Gastroesophageal sphincter (tissue), 4 donors: ENCODE data around the gene LCT. TPM values are rescaled to one million over a fixed set of nuclear protein-coding genes. Genes with fewer than 3 reads are reported as not detected.
"Not testable (repeated sequence)": the region's sequence is repeated elsewhere in the genome, so short reads cannot be mapped to it uniquely, and the experiment has no call there.

ENCODE experiments used
- ATAC-seq: fragments of 150-250 bp; one replicate; pipeline ENCODE4 v1.9.1; 2016; ENCODE audit warnings: mild to moderate bottlenecking, moderate library complexity
- H3K27ac ChIP-seq, 4 donors: fragments of 200-600 bp; sonication (generic) in 3 of 4; 1 replicate in 3 of 4; 2 replicates in 1 of 4; pipeline ENCODE4 v1.5.1; 2016 to 2019
- H3K27me3 ChIP-seq: fragments of 200-600 bp; sonication (generic); one replicate; pipeline ENCODE4 v1.5.1; 2019
- H3K36me3 ChIP-seq, 2 donors: fragments of 200-600 bp; sonication (generic); one replicate each; pipeline ENCODE4 v1.5.1; 2019; ENCODE audit warnings: control low read depth in 1 of 2
- H3K4me1 ChIP-seq, 3 donors: fragments of 200-600 bp; sonication (generic); 1 replicate in 2 of 3; 2 replicates in 1 of 3; pipeline ENCODE4 v1.5.1; 2016 to 2019; ENCODE audit warnings: control low read depth in 2 of 3
- H3K4me3 ChIP-seq, 2 donors: fragments of 200-600 bp; sonication (generic); one replicate each; pipeline ENCODE4 v1.5.1; 2019; ENCODE audit warnings: mild to moderate bottlenecking in 1 of 2, moderate library complexity in 1 of 2
- H3K9me3 ChIP-seq, 3 donors: fragments of 200-600 bp; sonication (generic); one replicate each; pipeline ENCODE4 v1.5.1; 2017 to 2019; ENCODE audit warnings: control low read depth in 2 of 3
- EP300 ChIP-seq: sonication (generic); formaldehyde crosslinking; IDR thresholded peaks from one replicate; pipeline ENCODE4 v1.6.1; 2017; ENCODE audit warnings: antibody characterized with exemption, mild to moderate bottlenecking
- POLR2A ChIP-seq, 2 donors: fragments of 450-650 bp; IDR thresholded peaks; one replicate each; pipeline ENCODE4 v1.6.1; 2017; ENCODE audit warnings: antibody characterized with exemption in 2 of 2, mild to moderate bottlenecking in 2 of 2, moderate library complexity in 1 of 2
- POLR2AphosphoS5 ChIP-seq: sonication (generic); formaldehyde crosslinking; IDR thresholded peaks from one replicate; pipeline ENCODE4 v1.6.1; 2017; ENCODE audit warnings: antibody characterized with exemption
- WGBS, 2 donors: methylation state at CpG; one replicate each; pipeline ENCODE4 v1.1.5; 2018; ENCODE audit warnings: low coverage in 1 of 2; 5-methylcytosine and 5-hydroxymethylcytosine counted together
- total RNA-seq, 4 donors: library from RNA; depleted of rRNA; stranded (reverse); fragments of >200 nt; gene quantifications; one replicate each; pipeline ENCODE4 v1.1.0, GENCODE V29; 2016
- TF ChIP-seq, protein P1 (sequence below), 4 experiments: fragments of 200-600 bp in 2 of 4; fragments of 450-650 bp in 2 of 4; sonication (generic) in 1 of 4; IDR thresholded peaks; one replicate each; pipeline ENCODE4 v1.5.1; 2017 to 2019; ENCODE audit warnings: antibody characterized with exemption in 4 of 4, mild to moderate bottlenecking in 2 of 4, moderate library complexity in 2 of 4

LCT gene
- total RNA-seq, 4 donors from 2014 or later, result not detected

- no peak overlapping the region for H3K27ac ChIP-seq
- no peak for ATAC-seq
- no peaks in the 10 kb centered on the region for H3K27me3 ChIP-seq
- peaks cover 0 to 10% (median 0%) of the 10 kb centered on the region in 3 donors for H3K4me1 ChIP-seq
- no peak overlapping the region for H3K4me3 ChIP-seq
- 44 to 50% methylated on average over 4 of the region's 4 CpGs for WGBS, 2 donors
- TF ChIP-seq POLR2A (IDR thresholded peaks at IDR 0.05) (no peak), POLR2AphosphoS5 (no peak), EP300 (no peak)
- TF ChIP-seq, protein P1, sequence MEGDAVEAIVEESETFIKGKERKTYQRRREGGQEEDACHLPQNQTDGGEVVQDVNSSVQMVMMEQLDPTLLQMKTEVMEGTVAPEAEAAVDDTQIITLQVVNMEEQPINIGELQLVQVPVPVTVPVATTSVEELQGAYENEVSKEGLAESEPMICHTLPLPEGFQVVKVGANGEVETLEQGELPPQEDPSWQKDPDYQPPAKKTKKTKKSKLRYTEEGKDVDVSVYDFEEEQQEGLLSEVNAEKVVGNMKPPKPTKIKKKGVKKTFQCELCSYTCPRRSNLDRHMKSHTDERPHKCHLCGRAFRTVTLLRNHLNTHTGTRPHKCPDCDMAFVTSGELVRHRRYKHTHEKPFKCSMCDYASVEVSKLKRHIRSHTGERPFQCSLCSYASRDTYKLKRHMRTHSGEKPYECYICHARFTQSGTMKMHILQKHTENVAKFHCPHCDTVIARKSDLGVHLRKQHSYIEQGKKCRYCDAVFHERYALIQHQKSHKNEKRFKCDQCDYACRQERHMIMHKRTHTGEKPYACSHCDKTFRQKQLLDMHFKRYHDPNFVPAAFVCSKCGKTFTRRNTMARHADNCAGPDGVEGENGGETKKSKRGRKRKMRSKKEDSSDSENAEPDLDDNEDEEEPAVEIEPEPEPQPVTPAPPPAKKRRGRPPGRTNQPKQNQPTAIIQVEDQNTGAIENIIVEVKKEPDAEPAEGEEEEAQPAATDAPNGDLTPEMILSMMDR (IDR thresholded peaks at IDR 0.05), result no peak
- H3K36me3 ChIP-seq, result no peaks in the 10 kb centered on the region
- peaks cover 0 to 13% (median 0%) of the 10 kb centered on the region in 3 donors for H3K9me3 ChIP-seq
Observed at GRCh38 chr2:135798762-135799161, 38.2 kb downstream of the LCT start.

GRCh38 chr2:135798275-135798705, 38.7 kb downstream of the LCT start:
- no peak overlapping the region for H3K27ac ChIP-seq
- no peaks in the 10 kb centered on the region for H3K36me3 ChIP-seq
- H3K9me3 ChIP-seq, result peaks cover 0 to 13% (median 0%) of the 10 kb centered on the region in 3 donors
- no peaks in the 10 kb centered on the region for H3K27me3 ChIP-seq
- WGBS, 2 donors, result 100% methylated on average over 1 to 2 of the region's 5 CpGs
- H3K4me1 ChIP-seq, result peaks cover 0 to 10% (median 0%) of the 10 kb centered on the region in 3 donors
- H3K4me3 ChIP-seq, result no peak overlapping the region
- TF ChIP-seq POLR2AphosphoS5, result no peak
- TF ChIP-seq EP300, result no peak
- TF ChIP-seq, protein P1 (IDR thresholded peaks at IDR 0.05), result no peak
- TF ChIP-seq POLR2A (IDR thresholded peaks at IDR 0.05), result no peak
- ATAC-seq, result no peak

- 0 to 2% methylated on average over 2 to 7 of the region's 22 CpGs for WGBS, 2 donors
- Histone ChIP-seq H3K9me3 (peaks cover 0 to 13% (median 0%) of the 10 kb centered on the region in 3 donors), H3K27ac (no peak overlapping the region), H3K27me3 (no peaks in the 10 kb centered on the region), H3K4me3 (no peak overlapping the region), H3K36me3 (no peaks in the 10 kb centered on the region), H3K4me1 (peaks cover 0 to 10% (median 0%) of the 10 kb centered on the region in 3 donors)
- peak; percentile 78 for ATAC-seq
- TF ChIP-seq POLR2A (IDR thresholded peaks at IDR 0.05), result no peak
- TF ChIP-seq, protein P1 (IDR thresholded peaks at IDR 0.05), result peak; percentile 64 to 85 (median 81)
Observed at GRCh38 chr2:135797497-135798274, 39.3 kb downstream of the LCT start.

- peaks cover 0 to 20% (median 0%) of the 10 kb centered on the region in 3 donors for H3K9me3 ChIP-seq
- no peaks in the 10 kb centered on the region for H3K36me3 ChIP-seq
- WGBS, 2 donors, result 92% methylated on average over 5 of the region's 8 CpGs; no CpG with 5 or more reads in 1 of the 2 donors
- no peaks in the 10 kb centered on the region for H3K27me3 ChIP-seq
- H3K4me1 ChIP-seq, result peaks cover 0 to 10% (median 0%) of the 10 kb centered on the region in 3 donors
- ATAC-seq, result no peak
- TF ChIP-seq EP300 (no peak), POLR2AphosphoS5 (no peak), POLR2A (IDR thresholded peaks at IDR 0.05) (no peak)
- TF ChIP-seq, protein P1 (IDR thresholded peaks at IDR 0.05), result no peak
- H3K27ac ChIP-seq, result no peak overlapping the region
- H3K4me3 ChIP-seq, result no peak overlapping the region
Observed at GRCh38 chr2:135796606-135797005, 40.4 kb downstream of the LCT start.

DNA sequence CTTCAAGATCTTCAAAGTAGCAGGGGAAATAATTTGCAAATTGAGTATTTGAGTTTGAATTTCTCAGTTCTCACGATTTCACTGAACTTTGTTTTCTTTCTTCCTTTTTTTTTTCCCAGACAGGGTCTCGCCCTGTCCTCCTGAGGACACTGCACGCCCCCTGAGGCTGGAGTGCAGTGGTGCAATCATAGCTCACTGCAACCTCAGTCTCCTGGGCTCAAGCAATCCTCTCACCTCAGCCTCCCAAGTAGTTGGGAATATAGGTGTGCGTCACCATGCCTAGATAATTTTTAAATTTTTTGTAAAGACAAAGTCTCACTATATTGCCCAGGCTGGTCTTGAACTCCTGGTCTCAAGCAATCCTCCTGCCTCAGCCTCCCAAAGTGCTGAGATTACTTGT, 41.3 kb downstream of the LCT start:
- not testable (repeated sequence) for ATAC-seq, H3K36me3 ChIP-seq, H3K27me3 ChIP-seq, H3K4me3 ChIP-seq, H3K27ac ChIP-seq, H3K9me3 ChIP-seq
- WGBS, 2 donors, result 73 to 77% methylated on average over 3 to 4 of the region's 4 CpGs
- H3K4me1 ChIP-seq, result peaks cover 0 to 10% (median 0%) of the 10 kb centered on the region in 3 donors
